EL (cell line): Measurements from ENCODE around the gene GJD3.

ENCODE experiments used
- DNase-seq: peaks from one replicate; pipeline ENCODE4 v3.0.0-alpha.2; 2016

The GJD3 gene

DNA sequence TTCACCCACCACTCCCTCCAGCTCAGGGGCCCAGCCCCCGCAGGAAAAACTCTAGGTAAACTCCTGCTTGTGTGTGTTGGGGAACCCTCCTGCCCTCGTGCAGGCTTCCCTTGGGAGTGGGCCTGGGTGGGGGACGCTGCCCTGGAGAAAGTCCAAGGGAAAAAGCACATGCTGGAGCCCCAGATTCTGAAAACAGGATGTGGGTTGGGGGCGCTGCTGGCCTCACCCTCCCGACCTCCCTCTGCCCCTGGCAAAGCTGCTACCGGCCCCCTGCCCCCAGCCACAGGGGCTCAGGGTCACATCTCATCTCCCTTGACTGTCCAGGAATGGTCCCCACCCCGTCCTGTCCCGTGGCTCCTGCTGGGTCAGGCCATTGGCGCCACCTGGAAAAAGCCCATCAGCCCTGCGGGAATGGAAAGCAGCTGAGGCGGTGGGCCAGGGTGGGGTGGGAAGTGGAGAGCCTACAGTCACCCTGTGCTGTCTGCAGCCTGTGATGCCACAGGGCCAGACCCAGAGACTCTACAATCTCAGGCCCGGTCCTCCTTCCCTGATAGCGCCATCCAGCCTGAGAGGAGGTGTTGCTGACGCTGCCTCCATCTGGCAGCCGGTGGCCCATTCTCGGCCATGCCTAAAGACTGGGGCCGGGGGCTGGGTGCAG, 2.5 kb upstream of the GJD3 start:
- no peak for DNase-seq

DNA sequence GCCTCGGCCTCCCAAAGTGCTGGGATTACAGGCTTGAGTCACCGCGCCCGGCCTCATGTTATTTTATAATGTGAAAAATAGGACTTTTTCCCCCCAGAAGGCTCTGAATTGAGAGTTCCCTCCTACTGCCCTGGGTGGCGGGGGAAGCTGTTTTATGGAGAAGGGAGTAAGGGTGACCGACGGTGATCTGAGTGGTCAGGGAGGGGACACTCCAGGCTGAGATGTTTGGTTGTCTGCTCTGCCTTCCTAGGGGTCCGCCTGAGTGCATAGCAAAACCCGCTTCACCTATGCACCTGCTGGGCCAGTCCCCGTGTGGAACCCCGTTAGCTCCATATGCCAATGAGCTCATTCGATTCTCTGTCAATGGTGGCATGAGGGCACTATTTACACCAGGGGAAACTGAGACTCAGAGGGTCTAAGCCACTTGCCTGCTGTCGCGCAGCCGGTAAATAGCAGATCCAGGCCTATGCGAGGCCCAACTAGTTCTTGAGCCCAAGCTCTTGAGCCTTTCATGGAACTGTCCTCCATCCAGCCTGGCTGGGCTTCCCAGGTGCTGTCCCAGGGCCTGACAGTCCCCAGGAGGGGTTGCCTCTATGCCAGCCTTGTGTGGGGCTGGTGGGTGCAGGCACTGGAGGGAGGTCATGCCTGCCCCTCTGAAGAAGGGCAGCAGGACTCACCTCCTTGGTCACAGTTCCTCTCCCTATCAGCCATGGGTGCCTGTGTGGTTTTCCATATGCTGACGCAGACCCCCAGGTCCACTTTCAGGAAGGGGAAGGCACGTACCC, 1.7 kb upstream of the GJD3 start:
- no peak for DNase-seq

DNA sequence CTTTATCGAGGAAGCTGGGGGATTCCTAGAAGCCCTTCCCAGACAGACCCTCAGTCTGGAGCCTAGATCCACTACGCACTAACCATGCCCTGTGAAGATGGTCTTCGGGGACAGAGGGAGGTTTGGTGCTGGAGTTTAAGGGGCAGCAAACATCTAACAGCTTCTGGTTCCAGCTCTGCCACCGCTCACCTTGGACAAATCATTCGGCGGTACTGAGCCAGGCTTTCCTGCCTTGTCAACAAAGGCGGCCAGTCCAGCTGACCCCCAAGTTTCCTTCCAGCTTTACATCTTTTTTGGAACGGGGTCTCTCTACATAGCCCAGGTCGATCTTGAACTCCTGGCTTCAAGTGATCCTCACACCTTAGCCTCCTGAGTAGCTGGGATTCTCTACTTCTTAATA, 369 bp upstream of the GJD3 start:
- no peak for DNase-seq

DNA sequence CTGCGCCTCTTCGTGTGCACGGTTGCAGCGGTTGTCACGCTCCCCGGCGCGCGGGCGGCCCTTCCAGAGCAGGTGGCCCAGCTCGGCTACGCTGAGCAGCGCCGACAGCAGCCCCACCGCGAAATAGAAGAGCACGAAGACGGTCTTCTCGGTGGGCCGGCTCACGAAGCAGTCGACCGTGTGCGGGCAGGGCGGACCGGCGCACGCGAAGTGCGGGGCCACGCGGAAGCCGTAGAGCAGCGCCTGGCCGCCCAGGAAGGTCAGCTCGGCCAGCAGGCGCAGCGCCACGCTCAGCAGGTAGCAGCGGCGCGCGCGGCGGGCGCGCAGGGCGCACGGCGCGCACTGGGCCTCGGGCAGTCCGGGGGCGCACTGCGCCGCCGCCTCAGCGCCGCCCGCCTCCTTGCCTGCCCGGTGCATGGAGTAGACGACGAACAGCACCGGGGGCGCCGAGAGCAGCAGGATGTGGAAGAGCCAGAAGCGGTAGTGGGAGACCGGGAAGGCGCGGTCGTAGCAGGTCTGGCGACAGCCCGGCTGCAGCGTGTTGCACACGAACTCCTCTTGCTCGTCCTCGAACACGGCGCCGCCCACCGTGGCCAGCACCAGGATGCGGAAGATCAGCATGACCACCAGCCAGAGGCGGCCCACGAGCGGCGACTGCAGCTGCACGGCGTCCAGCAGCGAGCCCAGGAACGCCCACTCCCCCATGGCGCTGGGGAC, 1.3 kb downstream of the GJD3 start:
- DNase-seq = peak; percentile 52

DNA sequence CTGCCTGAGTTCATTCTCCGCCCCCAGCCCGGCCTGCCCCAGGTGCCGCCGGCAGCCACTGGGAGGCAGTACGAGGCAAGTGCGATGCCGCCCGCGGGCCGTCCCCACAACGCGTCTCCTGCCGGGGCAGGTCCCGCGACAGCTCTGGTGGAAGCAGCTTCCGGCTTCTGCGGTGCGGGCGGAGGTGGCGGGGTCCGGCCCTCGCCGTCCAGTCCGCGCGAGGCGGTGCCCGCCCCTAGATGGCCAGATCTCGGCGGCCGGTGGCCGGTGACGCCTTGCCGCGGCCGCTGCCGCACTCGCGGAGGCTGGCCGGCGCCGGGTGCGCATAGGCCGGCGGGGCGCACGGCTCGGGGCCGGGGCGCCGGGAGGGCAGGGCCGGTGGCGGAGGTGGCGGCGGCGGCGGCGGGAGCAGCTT, 1.8 kb downstream of the GJD3 start:
- peak; percentile 79 for DNase-seq

DNA sequence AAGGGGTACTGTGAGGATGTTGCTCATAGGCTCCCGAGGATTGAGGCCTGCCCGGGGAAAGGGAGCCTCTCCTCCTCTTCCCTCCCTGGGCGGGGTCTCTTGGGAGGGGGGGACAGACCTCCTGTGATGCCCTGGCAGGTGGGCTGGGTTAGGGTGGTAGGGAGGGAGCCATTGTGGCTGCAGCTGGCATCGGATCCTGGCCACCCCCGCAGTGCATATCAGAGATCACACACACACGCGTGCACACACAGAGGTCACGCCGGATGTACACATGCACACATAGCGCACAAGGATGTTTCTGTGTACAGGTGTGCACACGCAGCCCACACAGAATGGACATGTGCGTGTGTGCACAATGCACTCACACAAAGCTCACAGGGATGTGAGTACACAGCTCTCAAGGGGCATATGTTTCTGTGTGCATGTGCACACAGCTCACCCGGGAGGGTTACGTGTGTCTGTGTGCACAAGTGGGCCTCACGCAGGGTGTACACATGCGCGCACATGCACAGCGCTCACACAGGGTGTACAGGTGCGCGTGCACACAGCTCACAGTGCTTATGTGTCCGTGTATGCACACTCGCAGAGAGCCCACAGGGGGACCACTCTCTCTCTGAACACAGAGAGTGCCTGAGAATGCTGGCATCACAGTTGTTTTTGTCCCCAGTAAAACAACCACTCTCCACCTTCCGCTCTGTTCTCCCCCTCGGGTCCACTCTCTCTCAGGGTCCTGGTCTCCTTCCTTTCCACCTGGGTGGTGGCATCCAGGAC, 2.4 kb downstream of the GJD3 start:
- no peak for DNase-seq

DNA sequence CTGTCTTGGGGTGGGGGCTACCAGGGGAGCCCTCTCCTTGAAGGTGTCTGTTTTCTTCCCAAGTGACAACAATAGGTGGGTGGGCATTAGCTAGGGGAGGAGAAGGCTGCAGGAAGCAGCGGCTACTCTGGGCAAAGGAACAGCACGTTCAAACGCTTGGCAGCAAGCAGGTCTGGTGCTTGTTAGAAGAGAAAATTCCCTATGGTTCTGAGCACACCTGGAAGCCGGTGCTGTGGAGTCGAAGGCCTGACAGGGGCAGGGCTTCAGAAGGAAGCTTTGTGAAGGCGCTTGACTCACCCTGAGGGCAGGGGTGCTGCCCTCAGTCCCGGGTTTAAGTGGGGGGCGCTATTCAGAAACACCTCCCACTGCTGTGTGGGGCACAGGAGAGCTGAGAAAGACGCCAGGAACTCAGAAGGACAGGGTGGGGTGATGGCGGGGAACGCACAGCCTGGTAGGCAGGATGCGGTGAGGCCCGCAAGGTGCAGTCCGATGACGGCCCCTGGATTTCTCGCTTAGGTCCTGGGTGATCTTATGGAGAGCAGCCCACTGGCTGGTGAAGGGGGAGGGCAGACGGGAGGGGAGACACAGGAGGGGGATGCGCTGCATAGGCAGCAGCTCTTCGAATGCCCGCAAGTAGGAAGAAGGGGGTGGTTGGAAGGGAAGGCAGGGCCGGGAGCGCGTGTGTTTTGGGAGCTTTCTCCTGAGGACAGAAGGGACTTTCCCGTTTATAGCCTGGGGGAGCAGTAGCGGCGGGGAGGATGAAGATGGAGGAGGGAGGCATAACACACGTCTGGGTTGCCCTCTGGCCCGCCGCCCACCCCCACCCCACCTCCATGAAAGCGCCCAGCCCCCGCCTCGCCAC, 3.2 kb downstream of the GJD3 start:
- no peak for DNase-seq

DNA sequence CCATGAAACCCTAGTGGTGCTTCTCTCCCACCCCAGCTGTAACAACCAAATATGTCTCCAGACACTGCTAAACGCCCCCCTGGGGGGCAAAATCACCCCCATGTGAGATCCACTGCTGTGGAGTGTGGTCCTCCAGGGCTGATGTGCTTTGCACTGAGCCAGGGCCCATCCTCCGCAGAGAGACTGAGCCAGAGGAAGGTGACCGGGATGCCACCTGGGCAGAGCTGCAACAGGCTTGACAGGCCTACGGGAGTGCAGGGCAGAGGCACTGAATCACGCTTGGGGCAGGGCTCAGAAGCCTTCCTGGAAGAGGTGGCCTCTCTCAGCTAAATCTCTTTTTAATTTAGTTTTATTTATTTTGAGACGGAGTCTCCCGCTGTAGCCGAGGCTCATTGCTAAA, 4.4 kb downstream of the GJD3 start:
- no peak for DNase-seq

DNA sequence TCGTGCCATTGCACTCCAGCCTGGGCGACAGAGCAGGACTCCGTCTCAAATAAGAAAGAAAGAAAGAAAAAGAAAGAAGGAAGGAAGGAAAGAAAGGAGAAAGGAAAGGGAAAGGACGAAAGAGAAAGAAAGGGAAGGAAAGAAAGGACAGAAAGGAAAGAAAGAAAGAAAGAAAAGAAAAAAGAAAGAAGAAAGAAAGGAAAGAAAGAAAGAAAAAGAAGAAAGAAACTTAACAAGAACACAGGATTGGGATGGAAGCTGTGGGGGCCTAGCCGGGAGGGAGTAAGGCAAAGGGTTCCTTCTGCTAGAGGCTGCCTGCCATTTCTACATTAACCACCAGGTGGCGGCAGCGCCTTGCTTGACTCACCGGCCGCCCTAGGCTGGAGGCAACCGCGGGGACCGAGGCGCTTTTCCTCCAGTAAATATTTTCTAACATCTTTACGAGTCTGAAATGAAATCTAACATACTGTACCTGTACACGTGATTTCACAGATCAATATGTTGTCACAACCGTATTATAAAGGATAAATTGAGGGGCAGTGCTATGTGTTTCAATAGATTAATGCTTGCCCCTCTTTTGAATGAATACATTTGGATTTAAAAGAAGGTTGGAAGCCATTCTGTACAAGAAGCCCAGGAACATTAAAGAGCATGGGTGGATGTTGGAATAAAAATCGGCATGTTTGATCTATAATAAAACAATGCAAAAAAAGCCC, 6.1 kb downstream of the GJD3 start:
- peak; percentile 81 for DNase-seq

DNA sequence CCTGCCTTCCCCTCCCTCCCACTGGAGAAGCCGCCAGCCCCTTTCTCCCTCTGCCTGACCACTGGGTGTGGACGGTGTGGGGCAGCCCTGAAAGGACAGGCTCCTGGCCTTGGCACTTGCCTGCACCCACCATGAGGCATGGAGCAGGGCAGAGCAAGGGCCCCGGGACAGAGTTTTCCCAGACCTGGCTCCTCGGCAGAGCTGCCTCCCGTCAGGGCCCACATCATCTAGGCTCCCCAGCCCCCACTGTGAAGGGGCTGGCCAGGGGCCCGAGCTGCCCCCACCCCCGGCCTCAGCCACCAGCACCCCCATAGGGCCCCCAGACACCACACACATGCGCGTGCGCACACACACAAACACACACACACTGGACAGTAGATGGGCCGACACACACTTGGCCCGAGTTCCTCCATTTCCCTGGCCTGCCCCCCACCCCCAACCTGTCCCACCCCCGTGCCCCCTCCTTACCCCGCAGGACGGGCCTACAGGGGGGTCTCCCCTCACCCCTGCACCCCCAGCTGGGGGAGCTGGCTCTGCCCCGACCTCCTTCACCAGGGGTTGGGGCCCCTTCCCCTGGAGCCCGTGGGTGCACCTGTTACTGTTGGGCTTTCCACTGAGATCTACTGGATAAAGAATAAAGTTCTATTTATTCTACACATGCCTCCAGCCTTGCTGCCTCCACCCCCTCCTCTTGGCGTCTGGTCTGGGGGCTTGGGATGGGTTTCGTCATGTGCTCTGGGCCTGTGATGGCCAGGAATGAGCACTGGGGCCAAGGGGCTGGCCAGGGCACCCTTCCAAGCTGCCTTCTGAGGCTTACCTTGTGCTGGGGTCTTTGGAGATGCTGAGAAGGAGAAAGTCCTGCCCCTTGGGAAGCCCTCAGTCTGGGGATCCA, 7.3 kb downstream of the GJD3 start:
- DNase-seq = no peak

DNA sequence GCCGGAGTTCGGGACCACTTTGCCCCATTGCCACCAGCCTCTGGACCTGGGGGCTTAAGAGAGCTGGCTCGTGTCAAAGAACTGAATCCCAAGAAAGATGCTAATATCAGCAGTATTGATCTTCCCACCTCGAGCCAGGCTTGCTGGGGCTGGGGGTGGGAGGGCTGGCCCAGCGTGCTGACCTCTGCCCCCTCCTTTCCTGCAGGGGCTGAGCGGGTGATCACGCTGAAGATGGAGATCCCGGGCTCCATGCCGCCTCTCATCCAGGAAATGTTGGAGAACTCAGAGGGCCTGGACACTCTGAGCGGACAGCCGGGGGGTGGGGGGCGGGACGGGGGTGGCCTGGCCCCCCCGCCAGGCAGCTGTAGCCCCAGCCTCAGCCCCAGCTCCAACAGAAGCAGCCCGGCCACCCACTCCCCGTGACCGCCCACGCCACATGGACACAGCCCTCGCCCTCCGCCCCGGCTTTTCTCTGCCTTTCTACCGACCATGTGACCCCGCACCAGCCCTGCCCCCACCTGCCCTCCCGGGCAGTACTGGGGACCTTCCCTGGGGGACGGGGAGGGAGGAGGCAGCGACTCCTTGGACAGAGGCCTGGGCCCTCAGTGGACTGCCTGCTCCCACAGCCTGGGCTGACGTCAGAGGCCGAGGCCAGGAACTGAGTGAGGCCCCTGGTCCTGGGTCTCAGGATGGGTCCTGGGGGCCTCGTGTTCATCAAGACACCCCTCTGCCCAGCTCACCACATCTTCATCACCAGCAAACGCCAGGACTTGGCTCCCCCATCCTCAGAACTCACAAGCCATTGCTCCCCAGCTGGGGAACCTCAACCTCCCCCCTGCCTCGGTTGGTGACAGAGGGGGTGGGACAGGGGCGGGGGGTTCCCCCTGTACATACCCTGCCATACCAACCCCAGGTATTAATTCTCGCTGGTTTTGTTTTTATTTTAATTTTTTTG, 8.5 kb downstream of the GJD3 start:
- no peak for DNase-seq

DNA sequence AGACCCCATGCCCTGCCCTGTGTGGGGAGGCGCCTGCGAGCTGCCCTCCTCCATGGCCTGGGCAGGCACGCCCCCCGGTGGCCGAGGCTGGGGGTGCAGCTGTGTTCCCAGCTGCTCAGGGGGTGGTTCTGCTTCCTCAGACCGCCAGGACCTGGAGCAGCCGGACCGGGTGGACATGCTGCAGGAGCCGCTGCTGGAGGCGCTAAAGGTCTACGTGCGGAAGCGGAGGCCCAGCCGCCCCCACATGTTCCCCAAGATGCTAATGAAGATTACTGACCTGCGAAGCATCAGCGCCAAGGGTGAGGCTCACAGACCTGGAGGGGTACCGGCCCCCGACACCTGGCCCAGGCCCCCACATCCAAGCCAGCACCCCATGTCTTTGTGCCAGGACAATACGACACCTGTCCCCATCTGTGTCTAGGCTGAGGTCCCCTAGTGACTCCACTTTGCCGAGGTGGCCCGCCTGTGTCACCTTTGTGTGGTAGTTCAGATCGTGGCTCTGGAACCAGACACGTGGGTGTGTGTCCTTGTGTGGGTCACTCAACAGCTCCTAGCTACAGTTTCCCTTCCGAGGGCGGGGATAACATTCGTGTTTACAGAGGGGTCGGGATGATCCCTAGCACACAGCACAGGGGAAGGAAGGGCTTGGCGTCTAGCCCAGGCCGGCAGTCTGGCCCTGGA, 9.3 kb downstream of the GJD3 start:
- peak; percentile 44 for DNase-seq

DNA sequence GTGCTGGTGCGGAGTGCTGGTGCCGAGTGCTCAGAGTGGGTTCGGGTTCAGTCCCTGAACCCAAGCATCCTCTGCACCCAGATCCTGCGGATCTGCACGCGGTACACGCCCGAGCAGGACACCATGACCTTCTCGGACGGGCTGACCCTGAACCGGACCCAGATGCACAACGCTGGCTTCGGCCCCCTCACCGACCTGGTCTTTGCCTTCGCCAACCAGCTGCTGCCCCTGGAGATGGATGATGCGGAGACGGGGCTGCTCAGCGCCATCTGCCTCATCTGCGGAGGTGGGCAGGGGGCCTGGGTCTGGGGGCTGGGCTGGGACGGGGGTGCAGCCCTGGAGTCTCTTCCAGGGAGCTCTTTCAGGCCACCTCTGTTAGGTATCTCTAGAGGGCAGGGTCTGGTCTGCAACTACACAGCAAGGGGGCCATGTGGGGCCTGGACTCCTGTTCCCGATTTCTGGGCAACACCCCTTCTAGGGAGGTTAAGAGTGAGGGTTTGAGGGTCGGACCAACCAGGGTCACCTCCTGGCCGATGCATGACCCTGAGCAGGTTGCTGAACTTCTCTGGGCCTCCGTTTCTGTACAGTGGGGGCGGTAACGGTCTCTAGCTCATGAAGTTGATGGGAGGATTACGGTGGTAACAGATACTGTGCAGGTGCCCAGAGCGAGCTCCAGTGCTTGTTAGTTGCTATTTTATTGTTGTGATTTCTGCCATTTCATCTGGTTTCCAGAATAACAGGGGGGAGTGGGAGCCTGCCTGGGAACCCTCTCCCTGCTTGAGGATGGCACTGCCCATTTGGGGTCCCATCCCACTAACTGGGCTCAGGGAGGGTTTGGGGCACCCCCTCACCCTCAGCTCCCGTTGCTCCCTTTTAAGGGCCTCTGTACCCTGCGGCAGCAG, 10.1 kb downstream of the GJD3 start:
- no peak for DNase-seq

DNA sequence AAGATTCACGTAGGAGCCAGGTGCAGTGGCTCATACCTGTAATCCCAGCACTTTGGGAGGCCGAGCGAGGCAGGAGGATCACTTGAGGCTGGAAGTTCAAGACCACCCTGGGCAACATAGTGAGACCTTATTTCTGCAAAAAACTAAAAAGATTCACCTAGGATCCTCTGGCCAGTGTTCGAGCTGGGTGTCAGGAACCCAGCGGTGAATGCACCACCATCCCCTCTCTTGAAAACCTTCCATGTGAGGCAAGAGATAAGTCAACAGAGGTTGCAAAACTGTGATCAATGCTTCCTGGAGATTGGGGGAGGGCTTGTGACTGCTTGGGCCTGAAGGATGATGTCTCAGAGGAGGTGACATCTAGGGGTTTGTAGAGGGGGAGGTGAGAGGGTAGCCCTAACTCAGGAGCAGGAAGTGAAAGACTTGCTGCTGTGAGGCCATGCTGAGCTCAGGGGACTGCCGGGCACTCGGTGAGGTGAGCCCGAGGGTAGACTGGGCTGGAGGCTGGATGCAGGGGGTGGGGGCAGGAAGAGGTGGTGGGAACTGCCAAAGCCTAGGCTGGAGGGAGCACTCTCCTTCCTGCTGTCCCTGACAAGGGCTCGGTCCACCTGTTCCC, 11.7 kb downstream of the GJD3 start:
- DNase-seq = no peak

DNA sequence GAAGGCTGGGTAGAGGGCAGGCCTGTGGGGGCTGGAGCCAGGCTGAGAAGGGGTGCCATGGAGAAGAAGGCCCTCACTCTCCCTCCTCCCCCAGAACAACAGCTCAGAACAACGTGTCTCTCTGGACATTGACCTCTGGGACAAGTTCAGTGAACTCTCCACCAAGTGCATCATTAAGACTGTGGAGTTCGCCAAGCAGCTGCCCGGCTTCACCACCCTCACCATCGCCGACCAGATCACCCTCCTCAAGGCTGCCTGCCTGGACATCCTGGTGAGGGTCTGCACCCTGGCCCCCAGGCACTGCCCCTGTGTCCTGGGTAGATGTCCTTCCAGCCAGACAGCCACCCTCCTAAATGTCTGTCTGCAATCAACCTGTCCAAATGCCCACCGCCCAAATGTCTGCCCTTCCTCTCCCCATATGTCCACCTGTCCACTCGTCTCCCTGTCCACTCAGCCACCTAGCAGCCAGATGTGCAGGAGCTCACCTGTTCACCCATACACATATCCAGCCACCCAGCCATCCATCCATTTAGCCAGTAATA, 12.2 kb downstream of the GJD3 start:
- DNase-seq = no peak

DNA sequence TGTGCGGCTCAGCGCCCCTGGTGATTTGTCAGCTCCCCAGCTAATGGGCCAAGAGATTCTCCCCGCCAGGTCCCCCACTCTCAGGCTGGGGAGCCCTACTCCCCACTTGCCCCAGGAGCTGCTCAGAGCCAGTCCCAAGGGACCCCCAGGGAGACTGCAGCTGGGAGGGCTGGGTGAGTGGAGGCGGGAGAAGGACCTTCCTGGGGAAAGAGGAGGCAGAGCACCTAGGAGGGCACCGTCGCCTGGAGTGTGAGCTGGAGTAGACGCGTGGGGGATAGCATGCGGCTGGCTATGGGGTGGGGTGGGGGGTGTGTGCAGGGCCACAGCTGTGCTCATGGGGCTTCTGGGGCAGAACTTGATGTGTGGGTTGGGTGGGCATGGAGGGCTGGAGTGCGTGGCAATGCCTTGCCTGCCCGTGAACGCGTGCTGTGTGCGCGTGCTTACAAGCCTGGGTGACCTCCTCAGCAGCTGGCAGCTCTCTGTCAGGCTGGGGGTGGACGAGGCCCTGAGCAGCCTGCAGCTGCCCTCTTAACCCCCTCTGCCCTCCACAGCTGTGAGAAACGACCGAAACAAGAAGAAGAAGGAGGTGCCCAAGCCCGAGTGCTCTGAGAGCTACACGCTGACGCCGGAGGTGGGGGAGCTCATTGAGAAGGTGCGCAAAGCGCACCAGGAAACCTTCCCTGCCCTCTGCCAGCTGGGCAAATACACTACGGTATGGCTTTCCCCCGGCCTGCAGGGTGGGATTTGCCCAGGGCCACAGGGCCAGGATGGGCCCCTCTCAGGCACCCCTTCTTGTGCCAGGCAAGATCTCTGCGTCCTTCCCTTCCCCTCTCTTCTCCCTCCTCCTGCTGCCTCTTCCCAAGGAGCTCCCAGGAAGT, 12.9 kb downstream of the GJD3 start:
- DNase-seq = no peak
